Renal cortex interstitium (tissue), 11 donors: ENCODE results near the gene TRIM54. TPM values are rescaled to one million over a fixed set of nuclear protein-coding genes. Genes with fewer than 3 reads are reported as not detected.
"Not testable (repeated sequence)": the region's sequence is repeated elsewhere in the genome, so short reads cannot be mapped to it uniquely, and the experiment has no call there.

ENCODE experiments used
- DNase-seq, 11 donors: peaks; one replicate each; pipeline ENCODE4 v3.0.0-alpha.2; 2013; ENCODE audit warnings: low read depth in 9 of 11, low spot score in 4 of 11; ENCODE audit errors: extremely low read depth in 1 of 11
- polyA plus RNA-seq, 3 donors: library from polyadenylated mRNA; unstranded; fragments of 120-200 nt; gene quantifications; one replicate each; pipeline ENCODE4 v1.2.1, GENCODE V29; 2013; ENCODE audit not compliant: insufficient read length in 3 of 3

Gene TRIM54
- polyA plus RNA-seq, 3 donors, result 5.3 to 7.7 (median 5.7) TPM

DNA sequence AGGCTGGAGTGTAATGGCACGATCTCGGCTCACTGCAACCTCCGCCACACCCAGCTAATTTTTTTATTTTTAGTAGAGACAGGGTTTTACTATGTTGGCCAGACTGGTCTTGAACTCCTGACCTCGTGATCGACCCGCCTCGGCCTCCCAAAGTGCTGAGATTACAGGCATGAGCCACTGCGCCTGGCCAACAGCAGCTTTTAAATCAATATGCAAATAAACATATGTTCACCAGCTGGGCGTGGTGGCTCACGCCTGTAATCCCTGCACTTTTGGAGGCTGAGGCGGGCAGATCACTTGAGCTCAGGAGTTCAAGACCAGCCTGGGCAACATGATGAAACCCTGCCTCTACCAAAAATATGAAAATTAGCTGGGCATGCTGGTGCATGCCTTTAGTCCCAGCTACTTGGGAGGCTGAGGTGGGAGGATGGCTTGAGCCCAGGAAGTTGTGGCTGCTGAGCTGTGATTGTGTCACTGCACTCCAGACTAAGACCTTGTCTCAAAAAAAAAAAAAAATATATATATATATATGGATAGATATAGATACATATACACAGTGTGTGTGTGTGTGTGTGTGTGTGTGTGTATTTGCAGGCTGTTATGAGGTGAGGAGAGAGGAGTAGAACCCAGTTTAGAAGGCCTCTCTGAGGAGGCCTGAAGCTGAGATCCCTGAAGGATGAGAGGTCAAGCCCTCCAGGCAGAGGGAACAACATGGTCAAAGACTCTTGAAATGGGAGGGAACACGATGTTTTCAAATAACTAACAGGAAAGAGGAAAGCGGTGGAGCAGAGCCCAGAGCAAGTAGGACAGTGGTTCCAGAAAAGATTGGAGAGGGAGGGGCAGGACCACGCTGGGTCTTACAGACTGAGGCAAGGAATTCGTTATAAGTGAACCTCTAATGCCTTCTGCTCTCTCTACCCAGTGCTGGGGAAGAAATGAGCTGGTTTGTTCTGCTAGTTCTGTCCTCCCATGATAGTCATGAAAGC lies 9.4 kb upstream of the TRIM54 start:
- DNase-seq, result not testable (repeated sequence)

DNA sequence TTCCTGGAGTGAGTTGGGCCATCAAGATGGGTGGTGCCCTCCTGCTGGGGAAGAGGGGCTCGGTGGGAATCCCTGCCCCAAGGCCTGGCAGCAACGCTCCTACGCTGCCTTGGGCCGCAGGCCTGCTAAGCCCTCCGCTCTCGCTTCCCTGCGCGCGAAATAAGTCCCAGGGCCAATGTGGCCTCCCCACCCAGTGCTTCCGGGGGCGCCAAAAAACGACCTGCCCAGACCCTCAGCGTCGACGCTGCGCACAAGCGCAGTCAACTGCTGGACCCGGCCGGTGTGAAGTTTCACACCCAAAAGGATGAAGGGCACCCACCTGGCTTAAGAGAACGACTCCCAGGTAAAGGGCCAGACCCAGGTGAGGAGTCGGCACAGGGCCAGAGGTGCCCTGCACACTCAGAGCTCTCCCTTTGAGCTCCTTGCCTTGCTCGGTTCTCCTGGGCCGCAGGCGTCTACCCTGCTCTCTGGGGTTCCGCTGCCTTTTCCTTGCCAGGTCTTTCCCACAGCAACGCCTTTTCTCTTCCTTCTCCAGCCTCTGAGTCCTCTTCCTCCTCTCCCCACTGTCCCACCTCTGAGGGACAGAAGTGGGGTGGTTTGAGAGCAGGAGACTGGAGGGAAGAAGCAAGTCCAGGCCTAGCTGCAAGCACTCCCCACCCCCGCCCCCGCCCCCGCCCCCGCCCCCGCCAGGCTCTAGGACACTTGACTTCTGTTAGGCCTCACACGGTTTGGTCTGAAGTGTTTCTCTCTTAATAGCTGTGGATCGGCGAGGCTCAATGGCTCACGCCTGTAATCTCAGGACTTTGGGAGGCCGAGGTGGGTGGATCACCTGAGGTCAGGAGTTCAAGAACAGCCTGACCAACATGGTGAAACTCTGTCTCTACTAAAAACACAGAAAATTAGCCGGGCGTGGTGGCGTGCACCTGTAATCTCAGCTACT lies 6.7 kb upstream of the TRIM54 start, which contains the start of gene DNAJC5G:
DNAJC5G (plus strand) TSS at position 223 of the 940 bp plus-strand sequence. CDS start 1,296 bp downstream, outside the sequence.
- no peak for DNase-seq

DNA sequence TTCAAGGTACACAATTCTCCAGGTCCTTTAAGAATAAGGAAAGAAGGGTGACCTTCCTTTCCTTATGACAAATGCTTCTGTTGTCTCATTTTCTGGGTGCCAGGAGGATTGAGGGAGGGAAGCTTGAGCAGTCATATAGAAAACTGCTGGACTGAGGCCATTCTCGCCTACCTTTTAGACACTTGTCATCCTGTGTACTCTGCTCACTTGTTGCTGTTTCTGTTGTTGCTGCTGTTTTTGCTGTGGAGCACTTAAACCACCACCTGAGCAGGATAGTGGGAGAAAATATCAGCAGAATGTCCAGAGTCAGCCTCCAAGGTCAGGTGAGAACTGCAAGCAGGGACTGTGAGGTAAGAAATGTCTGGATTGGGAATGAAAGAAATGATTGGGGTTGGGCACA lies 4.2 kb upstream of the TRIM54 start:
- DNase-seq, result no peak

DNA sequence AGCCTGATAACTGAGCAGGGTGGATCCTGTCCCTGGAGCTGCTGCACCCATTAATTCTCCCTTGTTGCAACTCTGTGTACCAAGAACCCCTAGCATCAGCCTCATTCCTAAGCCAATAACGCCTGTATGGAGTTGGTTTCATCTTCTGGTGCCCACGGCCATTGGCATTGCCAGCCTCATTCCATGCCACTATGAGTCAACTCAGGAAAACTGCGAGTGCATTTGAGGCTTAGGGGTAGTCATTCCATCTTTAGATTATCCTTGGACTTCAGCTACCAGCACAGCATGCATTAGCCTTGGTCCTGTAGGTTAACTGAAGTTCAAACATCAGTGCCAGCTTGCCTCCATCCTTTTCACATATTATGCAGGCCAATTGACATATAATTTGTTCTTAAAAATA lies 1.4 kb upstream of the TRIM54 start:
- DNase-seq, result no peak

DNA sequence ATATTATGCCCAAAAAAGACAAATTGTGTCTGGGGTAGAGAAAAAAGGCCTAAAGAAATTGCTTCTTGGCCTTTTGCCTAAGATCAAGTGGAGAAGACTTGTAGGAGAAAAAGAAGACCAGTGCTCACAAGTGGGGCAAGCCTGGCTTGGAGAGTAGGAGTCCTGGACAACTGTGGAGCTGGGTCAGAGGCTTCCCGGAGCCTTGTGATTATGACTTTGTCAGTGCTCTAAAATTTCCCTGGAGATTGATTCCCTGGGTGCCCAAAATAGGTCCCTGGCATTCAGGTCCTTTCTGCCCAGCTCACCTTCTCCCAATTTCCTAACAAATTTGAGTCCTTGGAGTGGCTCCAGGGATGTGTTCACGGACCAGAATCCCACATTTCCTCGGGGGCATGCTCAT lies 787 bp upstream of the TRIM54 start:
- no peak for DNase-seq

DNA sequence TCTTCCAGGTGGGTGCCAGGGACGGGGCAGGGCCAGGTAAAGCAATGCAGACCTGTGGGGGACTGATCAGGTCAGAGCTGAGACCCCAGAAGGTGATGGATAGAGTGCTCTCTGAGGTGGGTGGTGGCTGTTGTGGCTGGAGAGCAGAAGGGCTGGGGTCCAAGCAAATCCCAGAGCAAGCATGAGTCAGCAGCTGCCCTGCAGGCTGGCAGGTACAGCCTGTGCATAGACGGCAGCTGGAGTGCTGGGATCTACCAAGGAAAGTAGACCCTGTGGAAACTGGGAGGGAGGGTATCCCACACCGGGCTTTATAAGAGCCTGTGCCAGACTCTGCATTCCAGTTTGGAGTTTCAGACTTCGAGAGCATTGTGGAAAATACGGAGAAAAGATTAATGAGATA lies 663 bp downstream of the TRIM54 start:
- DNase-seq, result no peak

DNA sequence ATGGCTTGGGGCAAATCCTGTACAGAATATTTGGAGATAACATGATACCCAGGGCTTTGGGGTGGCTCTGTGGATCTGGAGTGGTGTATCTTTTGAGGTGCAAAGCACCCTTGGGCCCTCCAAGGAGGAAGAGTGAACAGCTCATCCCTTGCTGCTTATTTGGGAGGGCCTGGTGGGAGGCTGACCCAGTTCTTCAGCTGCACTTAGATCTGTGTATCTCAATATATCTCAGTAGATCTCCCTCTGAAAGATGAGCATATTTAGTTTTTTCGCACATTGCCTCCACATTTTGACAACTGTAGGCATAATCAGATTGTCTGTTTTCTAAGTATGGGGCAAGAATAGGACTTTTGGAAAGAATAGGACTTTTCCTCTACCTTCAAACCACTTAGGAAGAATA lies 2.8 kb downstream of the TRIM54 start:
- no peak for DNase-seq

DNA sequence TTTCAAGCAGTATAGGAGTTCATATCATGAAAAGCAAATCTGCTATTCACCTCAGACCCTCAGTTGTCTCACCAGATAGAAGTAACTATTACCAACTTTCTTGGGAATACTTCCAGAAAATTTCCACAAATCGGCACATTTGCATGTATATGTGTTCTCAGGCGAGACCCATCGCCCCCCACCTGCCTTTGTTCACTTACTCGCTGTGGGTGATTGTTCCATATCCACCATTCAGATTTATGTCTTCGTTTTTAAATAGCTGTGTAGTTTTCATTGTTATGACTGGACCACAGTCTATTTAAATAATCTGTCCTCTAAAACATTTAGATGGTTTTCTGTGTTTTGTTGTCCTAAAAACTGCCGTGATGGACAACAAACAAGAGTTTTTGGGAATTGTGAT lies 3.3 kb downstream of the TRIM54 start:
- DNase-seq, result no peak

DNA sequence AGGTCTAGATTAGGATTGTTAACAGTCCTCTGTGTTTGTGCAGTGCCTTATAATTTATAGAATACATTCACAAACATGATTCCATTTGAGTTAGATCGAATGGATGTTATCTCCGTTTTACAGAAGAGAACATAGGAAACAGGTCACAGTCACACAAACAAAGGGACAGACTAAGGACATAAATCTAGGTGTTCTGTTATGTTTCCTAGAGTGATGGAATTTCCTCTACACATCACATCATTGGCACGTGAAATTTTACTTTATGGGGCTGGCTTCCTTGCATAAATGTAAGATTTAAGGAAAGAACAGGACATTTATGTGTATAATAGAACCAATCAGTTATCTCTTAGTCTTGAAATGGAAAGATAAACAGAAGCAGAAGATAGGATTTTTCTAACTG lies 6.4 kb downstream of the TRIM54 start:
- DNase-seq, result no peak

DNA sequence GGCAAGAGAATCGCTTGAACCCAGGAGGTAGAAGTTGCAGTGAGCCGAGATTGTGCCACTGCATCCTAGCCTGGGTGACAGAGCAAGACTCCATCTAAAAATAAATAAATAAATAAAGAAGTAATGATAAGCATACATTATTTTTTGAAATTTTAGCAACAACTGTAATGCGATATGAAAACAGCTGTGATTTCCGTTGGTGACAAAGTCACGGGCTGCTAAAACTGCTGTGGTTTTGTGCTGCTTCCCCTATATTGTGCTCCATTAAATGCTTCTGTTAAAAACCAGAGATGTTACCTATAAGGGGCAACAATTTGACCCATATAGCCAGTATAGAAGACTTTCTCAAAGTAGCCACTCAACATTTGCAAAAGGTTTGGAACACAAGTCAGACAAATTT lies 8.3 kb downstream of the TRIM54 start:
- DNase-seq, result no peak

DNA sequence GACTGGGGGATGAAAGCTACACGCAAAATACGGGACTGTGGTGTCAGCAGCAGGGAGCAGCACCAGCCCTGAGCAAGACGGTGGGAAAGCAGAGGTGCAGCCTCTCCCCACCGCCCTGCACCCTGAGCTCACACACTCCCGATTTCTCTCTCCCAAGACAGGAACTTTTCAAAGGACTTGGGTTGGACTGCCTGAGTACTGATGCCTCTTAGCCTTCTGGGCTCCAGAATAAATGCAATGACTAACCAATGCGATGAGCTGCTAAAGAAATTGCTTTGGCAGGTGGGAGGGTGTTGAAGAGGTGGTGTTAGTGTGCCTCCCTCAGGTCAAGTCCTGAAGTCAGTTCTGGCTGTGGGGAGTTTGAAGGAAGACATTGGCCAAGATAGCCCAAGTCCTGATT lies 9.6 kb downstream of the TRIM54 start:
- no peak for DNase-seq

DNA sequence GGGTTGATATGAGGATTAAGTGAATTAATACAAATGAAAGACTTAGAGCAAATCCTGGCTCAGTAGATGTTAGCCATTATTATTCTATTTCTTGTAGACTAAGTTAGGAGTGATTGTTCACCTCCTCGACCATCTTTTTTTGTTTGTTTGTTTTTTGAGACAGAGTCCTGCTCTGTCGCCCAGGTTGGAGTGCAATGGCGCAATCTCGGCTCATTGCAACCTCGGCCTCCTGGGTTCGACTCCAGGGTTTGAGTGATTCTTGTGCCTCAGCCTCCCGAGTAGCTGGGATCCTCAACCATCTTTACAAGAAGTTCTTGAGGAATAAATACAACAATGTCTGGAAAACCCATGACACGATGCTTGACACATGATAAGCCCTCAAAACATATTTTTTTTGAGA lies 12.7 kb downstream of the TRIM54 start:
- DNase-seq, result no peak

DNA sequence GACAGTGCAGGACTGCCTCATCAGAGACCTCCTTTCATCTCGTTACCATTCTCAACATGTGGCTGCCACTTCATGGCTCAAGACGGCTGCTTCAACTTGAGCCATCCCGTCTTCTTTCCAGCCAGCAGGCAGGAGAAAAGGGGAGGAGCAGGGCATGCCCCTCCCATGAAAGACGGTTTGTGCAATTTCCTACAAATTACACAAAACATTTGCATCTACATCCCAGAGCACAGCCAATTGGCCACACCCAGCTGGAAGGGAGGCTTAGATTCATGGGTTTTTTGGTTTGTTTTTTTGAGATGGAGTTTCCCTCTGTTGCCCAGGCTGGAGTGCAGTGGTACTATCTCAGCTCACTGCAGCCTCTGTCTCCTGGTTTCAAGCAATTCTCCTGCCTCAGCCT lies 14.3 kb downstream of the TRIM54 start:
- DNase-seq, result no peak

DNA sequence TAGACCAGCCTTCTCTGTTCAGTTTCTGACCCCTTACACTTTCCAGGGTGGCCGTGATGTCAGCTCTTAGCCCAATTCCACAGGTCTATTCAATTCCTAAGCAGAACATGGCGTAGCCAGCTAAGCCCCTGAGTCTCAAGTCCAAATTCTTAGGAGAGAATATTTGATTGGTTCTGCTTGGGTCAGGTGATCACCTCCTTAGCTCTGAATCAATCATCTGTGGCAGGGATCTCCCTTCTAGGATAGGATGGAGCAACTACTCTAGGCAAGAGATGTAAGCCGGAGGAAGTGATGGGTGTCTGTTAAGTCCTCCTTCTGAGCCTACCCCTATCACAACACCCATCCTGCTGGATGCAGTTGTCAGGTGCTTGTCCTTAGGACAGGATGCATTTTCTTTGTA lies 15.0 kb downstream of the TRIM54 start:
- no peak for DNase-seq

DNA sequence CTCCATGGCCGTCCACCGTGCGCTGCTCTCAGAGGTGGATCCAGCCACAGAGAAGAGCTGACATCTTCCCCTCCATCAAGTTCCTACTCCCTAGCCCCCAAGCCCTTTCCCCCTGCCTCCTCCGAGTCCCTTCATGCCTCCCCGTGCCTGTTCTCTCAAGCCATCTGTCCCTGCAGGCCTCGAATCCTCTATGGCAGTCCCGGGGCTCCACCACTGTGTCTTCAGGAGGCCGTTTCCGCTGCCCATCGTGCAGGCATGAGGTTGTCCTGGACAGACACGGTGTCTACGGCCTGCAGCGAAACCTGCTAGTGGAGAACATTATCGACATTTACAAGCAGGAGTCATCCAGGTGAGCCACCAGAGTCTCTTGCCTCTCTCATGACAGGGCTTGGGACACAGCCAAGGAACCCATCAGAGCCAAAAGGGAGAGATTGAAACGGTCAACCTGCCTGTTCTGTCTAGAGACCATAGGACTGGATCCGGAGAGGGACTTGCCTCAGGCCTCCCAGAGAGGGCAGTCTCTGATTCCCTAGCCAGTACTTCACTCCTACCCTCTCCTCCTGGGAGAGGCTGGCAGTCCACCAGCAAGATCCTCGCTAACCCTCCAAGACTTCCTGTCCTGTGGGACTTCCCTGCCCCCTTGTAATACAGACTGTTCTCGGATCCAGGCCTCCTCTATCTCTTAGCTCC lies 16.3 kb downstream of the TRIM54 start:
- no peak for DNase-seq

DNA sequence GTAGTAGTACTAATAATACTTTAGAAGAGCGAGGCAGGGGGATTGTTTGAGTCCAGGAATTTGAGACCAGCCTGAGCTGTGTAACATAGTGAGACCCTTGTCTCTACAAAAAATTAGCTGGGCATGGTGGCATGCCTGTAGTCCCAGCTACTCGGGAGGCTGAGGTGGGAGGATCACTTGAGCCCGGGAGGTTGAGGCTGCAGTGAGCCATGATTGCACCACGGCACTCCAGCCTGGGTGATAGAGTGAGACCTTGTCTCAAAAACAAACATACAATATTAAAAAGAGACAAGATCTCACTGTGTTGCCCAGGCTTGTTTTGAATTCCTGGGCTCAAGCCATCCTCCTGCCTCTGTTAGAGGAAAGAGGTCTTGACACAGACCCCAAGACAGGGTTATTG lies 18.4 kb downstream of the TRIM54 start:
- DNase-seq, result not testable (repeated sequence)

DNA sequence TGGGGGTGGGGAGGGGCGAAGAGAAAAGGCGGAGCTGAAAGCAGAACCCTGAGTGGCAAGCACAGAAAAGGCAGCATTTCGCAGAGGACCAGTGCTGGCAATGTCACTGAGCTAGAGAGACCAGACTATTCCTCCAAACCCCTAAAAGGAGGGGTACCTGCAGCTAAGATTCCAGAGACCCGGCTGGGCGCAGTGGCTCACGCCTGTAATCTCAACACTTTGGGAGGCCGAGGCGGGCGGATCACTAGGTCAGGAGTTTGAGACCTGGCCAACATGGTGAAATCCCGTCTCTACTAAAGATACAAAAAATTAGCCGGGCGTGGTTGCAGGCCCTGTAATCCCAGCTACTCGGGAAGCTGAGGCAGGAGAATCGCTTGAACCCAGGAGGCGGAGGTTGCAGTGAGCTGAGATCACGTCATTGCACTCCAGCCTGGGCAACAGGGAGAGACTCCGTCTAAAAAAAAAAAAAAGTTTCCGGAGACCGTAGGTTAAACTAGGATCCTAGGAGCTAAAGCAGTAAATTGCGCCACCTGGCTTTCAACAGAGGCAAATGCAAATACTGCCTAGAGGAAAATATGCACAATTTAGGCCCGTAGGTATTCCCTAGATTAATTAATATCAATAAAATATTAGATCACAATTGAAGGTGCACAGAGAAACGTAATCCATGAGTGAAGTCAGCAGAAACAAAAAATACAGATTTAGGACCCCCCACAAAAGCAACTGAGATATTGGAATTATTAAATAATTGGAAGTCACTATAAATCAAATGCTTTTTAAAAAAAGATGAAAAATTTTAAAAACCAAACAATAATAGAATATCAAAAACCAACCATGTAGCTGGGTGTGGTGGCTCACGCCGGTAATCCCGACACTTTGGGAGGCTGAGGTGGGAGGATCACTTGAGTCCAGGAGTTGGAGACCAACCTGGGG lies 21.1 kb downstream of the TRIM54 start:
- peak in 1 of 11 donors; percentile 59 for DNase-seq
